ENCODE data around the gene TEX10. TPM values are rescaled to one million over a fixed set of nuclear protein-coding genes. Genes with fewer than 3 reads are reported as not detected.

Gene TEX10
- total RNA-seq, 1 donor from 2014 or later = 35.1 TPM

DNA sequence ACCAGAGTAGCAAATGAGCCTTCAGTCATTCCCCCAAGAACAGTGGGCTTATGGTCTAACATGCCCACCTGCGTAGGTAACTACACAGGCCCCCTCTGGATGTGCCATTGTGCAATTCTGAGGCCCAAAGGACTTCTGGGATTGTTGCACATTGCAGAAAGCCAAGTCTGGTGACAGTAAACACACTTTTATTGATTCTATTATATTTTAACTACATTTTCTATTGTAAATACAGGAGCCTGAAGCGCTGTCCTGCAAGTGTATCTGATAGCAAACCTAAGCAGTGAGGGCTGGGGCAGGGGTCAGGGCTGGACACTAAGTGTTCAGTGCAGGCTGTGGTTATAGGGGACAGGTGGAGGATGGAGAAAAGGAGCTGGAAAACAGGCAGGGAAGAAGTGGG is 57.5 kb downstream of the TEX10 start:
- Mint-ChIP-seq H3K9me3 (ENCODE audit: low read depth) (no peaks in the 10 kb centered on the region), H3K27me3 (no peaks in the 10 kb centered on the region), H3K4me1 (ENCODE audit: low read depth) (peaks cover 48% of the 10 kb centered on the region), H3K4me3 (ENCODE audit: low read depth) (no peak overlapping the region), H3K27ac (peak overlapping the region; percentile 39), H3K36me3 (ENCODE audit: insufficient read depth) (peaks cover 38% of the 10 kb centered on the region)
- TF ChIP-seq, protein P1, sequence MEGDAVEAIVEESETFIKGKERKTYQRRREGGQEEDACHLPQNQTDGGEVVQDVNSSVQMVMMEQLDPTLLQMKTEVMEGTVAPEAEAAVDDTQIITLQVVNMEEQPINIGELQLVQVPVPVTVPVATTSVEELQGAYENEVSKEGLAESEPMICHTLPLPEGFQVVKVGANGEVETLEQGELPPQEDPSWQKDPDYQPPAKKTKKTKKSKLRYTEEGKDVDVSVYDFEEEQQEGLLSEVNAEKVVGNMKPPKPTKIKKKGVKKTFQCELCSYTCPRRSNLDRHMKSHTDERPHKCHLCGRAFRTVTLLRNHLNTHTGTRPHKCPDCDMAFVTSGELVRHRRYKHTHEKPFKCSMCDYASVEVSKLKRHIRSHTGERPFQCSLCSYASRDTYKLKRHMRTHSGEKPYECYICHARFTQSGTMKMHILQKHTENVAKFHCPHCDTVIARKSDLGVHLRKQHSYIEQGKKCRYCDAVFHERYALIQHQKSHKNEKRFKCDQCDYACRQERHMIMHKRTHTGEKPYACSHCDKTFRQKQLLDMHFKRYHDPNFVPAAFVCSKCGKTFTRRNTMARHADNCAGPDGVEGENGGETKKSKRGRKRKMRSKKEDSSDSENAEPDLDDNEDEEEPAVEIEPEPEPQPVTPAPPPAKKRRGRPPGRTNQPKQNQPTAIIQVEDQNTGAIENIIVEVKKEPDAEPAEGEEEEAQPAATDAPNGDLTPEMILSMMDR (IDR thresholded peaks at IDR 0.05; ENCODE audit: unreplicated experiment) = no peak
- DNase-seq (ENCODE audit: low spot score, unreplicated experiment) = no peak

DNA sequence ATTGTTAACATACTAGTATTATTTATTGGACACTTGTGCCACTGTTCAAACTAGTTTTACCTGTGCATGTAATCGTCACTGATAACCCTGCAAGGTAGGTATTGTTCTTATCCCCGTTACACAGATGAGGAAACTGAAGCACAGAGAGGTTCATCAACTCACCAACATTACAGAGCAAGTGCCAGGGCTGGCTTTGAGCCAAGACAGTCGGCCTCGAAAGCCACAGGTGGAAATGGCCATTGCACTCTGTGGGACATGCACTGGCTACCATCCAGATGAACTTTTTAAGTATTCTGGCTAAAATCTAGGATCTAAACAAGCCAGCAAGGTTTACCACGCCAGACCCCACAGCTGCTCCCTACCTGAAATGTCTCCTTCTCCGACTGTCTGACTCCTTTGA is 57.9 kb downstream of the TEX10 start:
- Mint-ChIP-seq H3K9me3 (ENCODE audit: low read depth) (no peaks in the 10 kb centered on the region), H3K27me3 (no peaks in the 10 kb centered on the region), H3K4me3 (ENCODE audit: low read depth) (no peak overlapping the region), H3K4me1 (ENCODE audit: low read depth) (peaks cover 48% of the 10 kb centered on the region), H3K27ac (peak overlapping the region; percentile 39), H3K36me3 (ENCODE audit: insufficient read depth) (peaks cover 42% of the 10 kb centered on the region)
- no peak for DNase-seq (ENCODE audit: low spot score, unreplicated experiment)
- TF ChIP-seq, protein P1 (IDR thresholded peaks at IDR 0.05; ENCODE audit: unreplicated experiment) = no peak

DNA sequence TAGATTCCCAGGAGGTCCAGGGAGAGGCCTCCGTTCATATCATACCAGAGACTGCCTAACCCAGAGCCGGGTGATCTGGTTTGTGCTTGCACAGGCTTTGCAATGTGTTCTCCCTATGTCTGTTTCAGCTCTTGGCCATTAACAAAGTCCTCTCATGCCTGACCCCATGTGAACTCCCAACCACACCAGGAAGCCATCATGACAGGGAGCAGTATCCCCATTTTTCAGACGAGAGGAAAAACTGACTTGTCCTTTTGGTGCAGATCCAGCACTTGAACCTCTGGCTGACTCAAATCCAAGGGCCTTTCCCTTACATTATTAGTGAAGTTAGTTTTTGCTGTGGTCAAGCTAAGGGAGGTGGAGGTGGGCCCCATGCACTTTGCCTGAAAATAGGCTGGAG is 58.4 kb downstream of the TEX10 start:
- Mint-ChIP-seq H3K27ac (peak overlapping the region; percentile 27), H3K4me1 (ENCODE audit: low read depth) (peaks cover 44% of the 10 kb centered on the region), H3K4me3 (ENCODE audit: low read depth) (no peak overlapping the region), H3K36me3 (ENCODE audit: insufficient read depth) (peaks cover 44% of the 10 kb centered on the region), H3K9me3 (ENCODE audit: low read depth) (no peaks in the 10 kb centered on the region), H3K27me3 (no peaks in the 10 kb centered on the region)
- DNase-seq (ENCODE audit: low spot score, unreplicated experiment) = no peak
- TF ChIP-seq, protein P1 (IDR thresholded peaks at IDR 0.05; ENCODE audit: unreplicated experiment) = no peak

- Mint-ChIP-seq H3K9me3 (ENCODE audit: low read depth) (peaks cover 4% of the 10 kb centered on the region), H3K36me3 (ENCODE audit: insufficient read depth) (peaks cover 53% of the 10 kb centered on the region), H3K27ac (peak overlapping the region; percentile 51), H3K4me1 (ENCODE audit: low read depth) (peaks cover 25% of the 10 kb centered on the region), H3K4me3 (ENCODE audit: low read depth) (no peak overlapping the region), H3K27me3 (no peaks in the 10 kb centered on the region)
- TF ChIP-seq, protein P1 (IDR thresholded peaks at IDR 0.05; ENCODE audit: unreplicated experiment) = no peak
- DNase-seq (ENCODE audit: low spot score, unreplicated experiment) = no peak
Observed at GRCh38 chr9:100292414-100292813, 60.3 kb downstream of the TEX10 start.

DNA sequence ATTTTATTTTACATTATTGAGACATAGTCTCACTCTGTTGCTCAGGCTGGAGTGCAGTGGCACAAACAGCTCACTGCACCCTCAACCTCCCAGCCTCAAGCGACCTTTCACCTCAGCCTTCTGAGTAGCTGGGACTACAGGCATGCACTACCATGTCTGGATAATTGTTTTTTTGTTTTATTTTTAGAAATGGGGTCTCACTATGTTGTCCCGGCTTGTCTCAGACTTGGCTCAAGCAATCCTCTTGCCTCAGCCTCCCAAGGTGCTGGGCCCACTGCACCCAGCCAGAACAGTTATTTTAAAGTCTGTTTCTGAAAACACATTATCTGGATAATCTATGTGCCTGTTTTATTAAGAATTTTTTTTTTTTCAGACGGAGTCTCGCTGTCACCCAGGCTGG is 62.0 kb downstream of the TEX10 start:
- Mint-ChIP-seq H3K9me3 (ENCODE audit: low read depth) (peaks cover 4% of the 10 kb centered on the region), H3K27ac (no peak overlapping the region), H3K36me3 (ENCODE audit: insufficient read depth) (peaks cover 57% of the 10 kb centered on the region), H3K4me3 (ENCODE audit: low read depth) (no peak overlapping the region), H3K27me3 (no peaks in the 10 kb centered on the region), H3K4me1 (ENCODE audit: low read depth) (peaks cover 12% of the 10 kb centered on the region)
- TF ChIP-seq, protein P1 (IDR thresholded peaks at IDR 0.05; ENCODE audit: unreplicated experiment) = no peak
- no peak for DNase-seq (ENCODE audit: low spot score, unreplicated experiment)
